ENCODE measurements around the gene CLDN16.

CLDN16 gene

GRCh38 chr3:190380184-190380583 is 7.8 kb upstream of the CLDN16 start:
- DNase-seq (ENCODE audit: low read depth, low spot score) = no peak

- DNase-seq (ENCODE audit: low read depth, low spot score) = no peak
Observed at GRCh38 chr3:190381441-190381840, 6.5 kb upstream of the CLDN16 start.

- DNase-seq (ENCODE audit: low read depth, low spot score) = no peak
Observed at GRCh38 chr3:190382082-190382481, 5.9 kb upstream of the CLDN16 start.

GRCh38 chr3:190384309-190384756 is 3.6 kb upstream of the CLDN16 start:
- no peak for DNase-seq (ENCODE audit: low read depth, low spot score)

GRCh38 chr3:190385731-190386688 is 2.0 kb upstream of the CLDN16 start:
- DNase-seq (ENCODE audit: low read depth, low spot score) = no peak

- DNase-seq (ENCODE audit: low read depth, low spot score) = no peak
Observed at GRCh38 chr3:190388703-190389102, 740 bp downstream of the CLDN16 start.

GRCh38 chr3:190396001-190396400 is 8.0 kb downstream of the CLDN16 start:
- DNase-seq (ENCODE audit: low read depth, low spot score) = no peak

GRCh38 chr3:190397889-190398288 is 9.9 kb downstream of the CLDN16 start:
- no peak for DNase-seq (ENCODE audit: low read depth, low spot score)

- DNase-seq (ENCODE audit: low read depth, low spot score) = no peak
Observed at GRCh38 chr3:190399677-190400076, 11.7 kb downstream of the CLDN16 start.

- no peak for DNase-seq (ENCODE audit: low read depth, low spot score)
Observed at GRCh38 chr3:190401963-190402362, 14.0 kb downstream of the CLDN16 start.

GRCh38 chr3:190404715-190405114 is 16.8 kb downstream of the CLDN16 start:
- DNase-seq (ENCODE audit: low read depth, low spot score) = no peak

GRCh38 chr3:190414297-190414696 is 26.3 kb downstream of the CLDN16 start:
- DNase-seq (ENCODE audit: low read depth, low spot score) = no peak

- no peak for DNase-seq (ENCODE audit: low read depth, low spot score)
Observed at GRCh38 chr3:190424108-190424477, 36.1 kb downstream of the CLDN16 start.

GRCh38 chr3:190424478-190425439 is 36.8 kb downstream of the CLDN16 start:
- no peak for DNase-seq (ENCODE audit: low read depth, low spot score)

GRCh38 chr3:190425833-190426232 is 37.9 kb downstream of the CLDN16 start:
- DNase-seq (ENCODE audit: low read depth, low spot score) = no peak

GRCh38 chr3:190426806-190427507 is 39.0 kb downstream of the CLDN16 start:
- DNase-seq (ENCODE audit: low read depth, low spot score) = no peak

- no peak for DNase-seq (ENCODE audit: low read depth, low spot score)
Observed at GRCh38 chr3:190429681-190430080, 41.7 kb downstream of the CLDN16 start.

GRCh38 chr3:190430906-190431305 is 42.9 kb downstream of the CLDN16 start:
- no peak for DNase-seq (ENCODE audit: low read depth, low spot score)

- no peak for DNase-seq (ENCODE audit: low read depth, low spot score)
Observed at GRCh38 chr3:190432216-190432615, 44.3 kb downstream of the CLDN16 start.

GRCh38 chr3:190433626-190434025 is 45.7 kb downstream of the CLDN16 start:
- no peak for DNase-seq (ENCODE audit: low read depth, low spot score)

GRCh38 chr3:190435618-190436017 is 47.7 kb downstream of the CLDN16 start:
- no peak for DNase-seq (ENCODE audit: low read depth, low spot score)

- DNase-seq (ENCODE audit: low read depth, low spot score) = no peak
Observed at GRCh38 chr3:190436331-190436730, 48.4 kb downstream of the CLDN16 start.
